Measurements from ENCODE around the gene RAC2.

The RAC2 gene

DNA sequence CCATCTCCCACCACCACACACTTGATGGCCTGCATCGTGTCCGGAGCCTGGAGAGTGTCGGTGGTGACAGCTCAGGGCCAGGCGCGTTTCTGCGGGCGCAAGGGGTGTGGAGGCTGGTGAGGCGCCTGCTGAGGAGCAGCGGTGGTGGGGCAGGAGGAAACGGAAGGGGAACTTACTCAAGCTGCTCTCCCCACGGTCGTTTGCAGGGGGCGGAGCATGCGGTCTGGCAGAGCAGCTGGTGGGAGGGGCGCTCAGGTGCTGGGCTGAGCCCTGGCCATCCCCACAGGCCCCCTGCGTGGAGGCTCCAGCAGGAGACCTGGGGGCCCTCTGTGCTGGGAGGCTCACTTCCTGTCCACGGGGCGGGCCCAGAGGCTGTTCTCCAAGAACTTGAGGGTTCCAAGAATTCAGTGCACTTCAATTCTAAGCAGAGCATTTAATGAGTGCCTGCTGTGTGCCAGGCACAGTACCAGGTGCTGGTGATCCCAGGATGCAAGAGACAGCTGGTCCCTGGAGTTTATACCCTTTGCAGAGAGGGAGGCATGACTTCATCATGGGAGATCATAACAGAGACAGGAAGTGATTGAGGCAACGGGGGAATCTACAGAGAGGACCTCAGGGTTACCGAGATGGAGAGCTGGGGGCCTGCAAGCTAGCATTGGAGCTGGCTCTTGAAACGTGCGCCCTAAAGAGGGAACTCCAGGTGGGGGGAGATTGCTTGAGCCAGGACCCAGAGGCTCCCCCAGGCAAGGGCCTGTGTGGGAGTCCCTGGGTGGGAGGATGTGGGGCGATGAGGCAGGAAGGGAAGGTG lies at the start of gene RAC2:
TSS of gene RAC2 (minus strand) at position 156 of the 808 bp plus-strand sequence. CDS start at position 35, 121 bp downstream.
- DNase-seq (ENCODE audit: low read depth) = no peak

DNA sequence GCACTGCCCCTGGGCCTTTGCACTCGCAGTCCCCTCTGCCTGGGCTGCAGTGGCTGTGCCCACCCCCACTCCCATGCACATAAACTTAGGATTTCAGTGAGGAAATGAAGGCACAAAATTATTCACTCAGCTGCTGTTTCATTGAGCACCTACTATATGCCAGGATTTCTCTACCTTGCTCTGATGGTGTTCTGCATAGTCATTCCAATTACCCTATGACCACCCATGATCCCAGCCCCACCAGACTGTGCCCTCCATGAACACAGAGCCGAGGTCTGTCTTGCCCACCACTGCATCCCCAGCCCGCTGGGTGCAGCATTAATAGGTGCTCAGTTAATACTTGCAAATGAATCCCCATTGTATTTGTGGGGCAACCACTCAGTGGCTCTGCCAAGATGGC lies 49.1 kb upstream of the RAC2 start:
- DNase-seq (ENCODE audit: low read depth) = no peak

DNA sequence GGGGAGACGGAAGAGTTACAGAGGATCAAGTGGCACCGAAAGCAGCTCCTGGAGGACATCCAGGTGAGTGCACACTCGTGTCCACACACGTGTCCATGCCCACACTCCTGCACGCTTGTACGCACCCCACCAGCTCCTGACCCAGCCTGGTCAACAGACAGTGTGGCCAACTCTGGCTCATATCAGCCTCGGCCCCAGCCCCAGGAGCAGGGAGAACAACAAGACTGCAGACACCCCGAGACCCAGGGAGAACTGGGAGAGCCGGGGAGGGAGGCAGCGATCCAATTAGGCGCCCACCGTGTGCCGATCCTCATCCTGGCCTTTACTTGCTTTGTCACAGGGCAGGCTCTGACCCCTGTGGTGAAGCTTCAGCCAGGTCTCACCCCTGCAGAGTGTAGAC lies 48.6 kb upstream of the RAC2 start:
- no peak for DNase-seq (ENCODE audit: low read depth)

DNA sequence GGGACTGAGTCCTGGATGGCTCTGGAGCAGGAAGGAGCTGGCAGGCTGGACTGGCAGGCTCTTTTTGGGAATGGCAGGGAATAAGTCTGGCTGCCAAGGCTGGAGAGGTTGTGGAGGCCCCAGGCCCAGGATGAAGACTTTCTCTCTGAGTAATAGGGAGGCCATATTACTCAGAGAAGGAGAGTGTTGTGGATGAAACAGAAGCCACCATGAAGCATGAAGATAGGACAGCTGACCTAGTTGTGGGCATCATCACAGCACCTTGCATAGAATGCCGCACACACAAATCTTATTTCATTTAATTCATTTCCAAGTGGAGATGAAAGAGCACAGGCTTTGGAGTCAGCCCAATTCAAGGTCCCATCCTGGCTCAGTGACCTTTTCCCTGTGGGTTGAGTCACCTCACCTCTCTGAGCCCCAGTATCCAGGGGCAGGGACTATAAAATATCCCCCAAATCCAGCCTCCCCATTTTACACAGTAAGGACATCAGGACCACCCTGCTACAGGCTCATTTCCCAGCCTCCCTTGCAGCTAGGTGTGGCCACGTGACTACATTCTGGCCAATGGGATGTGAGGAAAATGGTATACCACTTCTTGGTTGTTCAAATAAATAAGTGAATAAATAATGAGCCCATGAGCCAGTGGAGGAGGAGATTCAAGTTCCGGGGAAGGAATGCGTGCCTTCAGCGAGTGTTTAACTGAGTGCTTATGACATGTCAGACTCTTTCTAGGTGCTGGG lies 47.7 kb upstream of the RAC2 start:
- DNase-seq (ENCODE audit: low read depth) = no peak

- no peak for DNase-seq (ENCODE audit: low read depth)
These were observed 46.7 kb upstream of the RAC2 start for GRCh38 chr22:37290737-37291136.

- DNase-seq (ENCODE audit: low read depth) = no peak
These were observed 45.2 kb upstream of the RAC2 start for GRCh38 chr22:37289156-37289735.

DNA sequence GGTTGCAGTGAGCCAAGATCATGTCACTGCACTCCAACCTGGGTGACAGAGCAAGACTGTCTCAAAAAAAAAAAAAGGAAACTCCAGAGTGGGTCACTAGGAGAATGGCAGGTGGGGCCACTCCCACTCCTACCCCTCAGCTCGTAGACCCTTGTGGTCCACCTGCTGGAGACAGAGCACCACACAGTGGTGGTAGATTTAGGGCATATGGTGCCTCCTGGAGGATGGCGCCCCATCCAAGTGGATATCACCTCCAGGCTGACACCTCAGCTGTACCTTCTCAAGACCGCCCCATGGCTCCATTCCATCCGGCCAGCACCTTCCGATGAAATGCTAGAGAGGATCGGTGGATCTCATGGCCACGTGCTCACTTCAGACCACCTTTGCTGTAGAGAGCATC lies 44.5 kb upstream of the RAC2 start:
- DNase-seq (ENCODE audit: low read depth) = no peak

DNA sequence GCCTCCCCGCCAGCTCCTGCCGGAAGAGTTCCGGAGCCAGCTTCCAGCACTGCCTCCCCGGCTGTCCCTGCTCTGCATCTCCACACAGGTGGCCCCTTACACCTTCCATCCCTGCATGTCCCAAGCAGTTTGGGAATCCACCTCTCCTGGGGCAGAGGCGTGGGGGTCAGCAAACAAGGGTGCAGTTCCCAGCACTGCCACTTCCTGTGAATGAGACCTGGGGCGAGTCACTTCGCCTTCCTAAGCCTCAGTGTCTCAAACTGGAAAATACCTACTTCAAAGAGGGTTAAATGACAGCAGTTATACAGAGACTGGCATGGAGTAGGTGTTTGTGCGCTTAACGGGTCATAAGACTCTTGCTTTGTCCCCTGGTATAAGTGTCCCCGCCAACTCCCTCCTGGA lies 43.5 kb upstream of the RAC2 start:
- no peak for DNase-seq (ENCODE audit: low read depth)

GRCh38 chr22:37285937-37286336 lies 41.9 kb upstream of the RAC2 start:
- DNase-seq (ENCODE audit: low read depth) = no peak

DNA sequence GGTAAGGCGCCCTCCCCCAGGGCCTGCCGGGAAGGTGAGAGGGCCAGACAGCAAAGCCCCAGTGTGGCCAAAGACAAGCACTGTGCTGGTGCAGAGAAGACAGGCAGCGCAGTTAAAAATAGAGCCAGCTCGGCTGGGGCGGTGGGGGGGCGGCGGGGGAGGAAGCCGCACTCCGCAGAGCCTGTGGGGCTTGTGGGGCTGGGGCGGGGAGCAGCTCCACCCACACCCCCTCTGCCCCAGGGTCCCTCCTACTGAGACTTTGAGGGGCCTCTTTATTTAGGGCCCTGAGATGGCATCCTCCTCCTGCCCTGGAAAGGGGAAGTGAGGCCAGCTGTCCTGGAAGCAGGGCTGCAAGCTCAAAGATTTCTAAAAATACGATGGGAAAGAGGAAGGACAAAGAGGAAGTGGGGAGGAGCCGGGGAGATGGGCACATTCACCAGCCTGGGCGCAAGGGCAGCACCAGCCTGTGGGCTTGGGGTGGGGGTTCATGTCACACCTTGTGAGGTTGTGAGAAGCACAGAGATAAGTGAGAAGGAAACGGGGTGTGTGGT lies 40.8 kb upstream of the RAC2 start:
- DNase-seq (ENCODE audit: low read depth) = no peak

DNA sequence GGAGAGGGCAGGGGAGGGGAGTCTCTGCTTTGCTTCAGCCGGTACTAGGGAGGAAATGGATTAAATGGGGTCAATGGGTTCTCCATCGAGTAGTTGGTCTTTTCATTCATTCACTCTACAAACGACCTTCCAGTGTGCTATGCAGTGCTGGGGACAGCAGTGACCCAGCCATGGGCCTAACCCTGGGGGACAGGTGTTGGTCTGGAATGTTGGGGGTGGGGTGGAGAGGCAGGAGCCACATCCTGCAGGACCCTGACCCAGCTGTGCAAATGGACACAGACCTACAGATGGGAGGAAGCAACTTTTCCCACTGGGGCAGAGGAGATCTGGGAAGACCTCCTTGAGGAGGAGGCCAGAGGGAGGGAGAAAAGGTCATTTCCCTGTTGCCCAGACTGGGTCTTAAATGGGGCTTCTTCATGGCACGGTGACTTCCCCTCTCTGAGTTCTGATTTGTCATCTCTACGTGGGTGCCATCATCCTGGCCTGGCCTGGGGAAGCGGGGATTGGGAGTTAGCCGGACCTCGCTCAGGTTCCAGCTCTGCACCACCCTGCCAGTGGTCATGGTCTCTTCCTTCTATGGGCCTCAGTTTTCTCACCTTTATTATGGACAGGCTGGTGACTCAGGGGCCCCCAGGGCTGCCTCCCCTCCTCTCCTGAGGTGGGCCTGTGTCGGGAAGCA lies 40.2 kb upstream of the RAC2 start:
- DNase-seq (ENCODE audit: low read depth) = no peak

DNA sequence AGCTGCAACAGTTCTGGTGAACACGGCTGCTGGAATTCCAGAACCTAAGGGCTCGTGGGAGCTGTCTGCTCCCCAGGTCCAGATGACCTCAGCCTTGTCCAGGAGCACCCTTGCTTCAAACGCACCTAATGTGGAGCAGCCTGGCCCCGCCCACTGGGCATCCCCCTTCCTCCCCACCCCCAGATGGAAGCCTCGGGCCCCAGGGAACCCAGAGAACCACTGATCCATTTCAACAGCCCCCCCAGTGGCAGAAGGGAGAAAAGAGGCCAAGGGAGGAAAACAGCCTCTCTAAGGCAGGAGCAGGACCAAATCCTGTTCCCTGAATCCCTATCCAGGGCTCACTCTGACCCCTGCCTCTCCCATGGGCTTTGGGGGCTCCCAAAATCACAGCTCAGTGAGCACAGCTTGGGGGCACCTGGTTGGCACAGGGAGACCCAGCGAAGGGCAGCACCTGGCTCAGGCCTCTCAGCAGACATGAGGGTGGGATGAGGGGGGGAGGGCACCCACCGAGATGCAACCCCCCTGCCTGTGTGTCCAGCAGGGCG lies 39.4 kb upstream of the RAC2 start:
- no peak for DNase-seq (ENCODE audit: low read depth)

DNA sequence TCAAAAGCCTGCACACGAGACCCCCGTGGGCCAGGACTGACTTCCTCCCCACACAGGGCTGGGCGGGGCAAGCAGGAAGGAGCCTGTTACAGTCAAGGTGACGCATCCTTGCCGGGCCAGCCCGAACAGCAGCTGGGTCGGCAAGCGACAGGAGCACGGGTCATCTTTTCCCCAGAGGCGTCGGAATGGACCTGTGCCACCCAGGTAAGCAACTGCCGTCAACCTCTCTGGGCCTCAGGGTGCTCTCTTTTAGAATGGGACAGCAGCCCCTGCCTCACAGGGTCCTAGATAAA lies 38.3 kb upstream of the RAC2 start, which contains the start of gene CYTH4:
TSS of gene CYTH4 (plus strand) at position 124 of the 293 bp plus-strand sequence. CDS start at position 186, 62 bp downstream.
- DNase-seq (ENCODE audit: low read depth) = no peak

GRCh38 chr22:37281646-37282384 lies 37.7 kb upstream of the RAC2 start:
- no peak for DNase-seq (ENCODE audit: low read depth)

DNA sequence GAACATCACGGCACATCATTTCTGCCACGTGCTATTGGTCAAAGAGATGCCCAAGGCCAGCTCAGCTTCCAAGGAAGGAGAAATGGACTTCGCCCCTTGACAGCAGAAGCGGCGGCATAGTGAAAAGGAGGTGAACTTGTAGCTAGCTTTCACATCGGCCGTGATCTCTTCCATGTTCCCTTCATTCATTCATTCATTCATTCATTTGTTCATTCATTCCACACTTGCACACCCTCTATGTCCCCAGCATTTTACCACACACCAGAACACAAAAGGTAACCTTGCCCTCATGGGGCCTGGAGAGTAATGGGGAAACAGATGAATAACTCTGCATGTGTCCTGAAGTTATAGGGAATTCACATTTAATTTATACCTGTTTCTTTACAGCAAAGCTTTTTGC lies 37.1 kb upstream of the RAC2 start:
- no peak for DNase-seq (ENCODE audit: low read depth)

- DNase-seq (ENCODE audit: low read depth) = no peak
These were observed 36.6 kb upstream of the RAC2 start for GRCh38 chr22:37280718-37281117.

DNA sequence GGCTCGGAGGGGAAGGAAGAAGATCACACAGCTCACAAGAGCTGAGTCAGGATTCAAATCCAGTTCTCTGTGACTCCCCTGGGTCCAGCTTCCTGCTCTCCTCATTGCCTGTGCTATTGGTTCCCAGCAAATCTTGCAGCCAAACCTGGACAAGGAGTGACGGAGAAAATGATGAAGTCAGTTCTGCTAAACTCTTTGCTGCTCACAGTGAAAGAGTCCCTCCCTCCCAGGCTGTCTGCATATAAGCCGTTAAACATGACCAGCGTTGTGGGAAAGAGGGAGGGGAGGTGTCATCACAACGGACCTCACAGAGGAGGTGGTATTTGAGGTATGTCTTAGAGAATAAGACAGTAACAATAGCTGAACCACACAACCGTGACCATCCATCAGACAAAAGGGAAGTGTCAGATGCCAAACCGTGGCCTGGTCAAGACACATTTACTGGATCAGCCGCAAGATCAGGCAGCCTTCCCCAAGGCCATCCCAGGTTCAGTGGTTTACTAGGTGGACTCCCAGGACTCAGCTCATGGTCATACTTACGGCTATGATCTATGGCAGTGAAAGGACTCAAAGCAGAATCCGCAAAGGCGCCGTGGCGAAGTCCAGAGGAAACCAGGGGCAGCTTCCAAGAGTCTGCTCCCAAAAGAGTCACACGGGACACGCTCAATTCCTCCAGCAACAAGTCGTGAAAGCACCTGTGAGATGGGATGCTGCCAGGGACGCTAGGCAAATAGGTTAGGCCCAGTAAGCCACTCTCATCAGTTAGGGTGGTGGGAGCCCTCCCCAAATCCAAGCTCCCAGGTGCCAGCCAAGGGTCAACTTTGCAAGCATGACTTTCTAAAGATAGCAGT lies 35.5 kb upstream of the RAC2 start:
- DNase-seq (ENCODE audit: low read depth) = no peak

DNA sequence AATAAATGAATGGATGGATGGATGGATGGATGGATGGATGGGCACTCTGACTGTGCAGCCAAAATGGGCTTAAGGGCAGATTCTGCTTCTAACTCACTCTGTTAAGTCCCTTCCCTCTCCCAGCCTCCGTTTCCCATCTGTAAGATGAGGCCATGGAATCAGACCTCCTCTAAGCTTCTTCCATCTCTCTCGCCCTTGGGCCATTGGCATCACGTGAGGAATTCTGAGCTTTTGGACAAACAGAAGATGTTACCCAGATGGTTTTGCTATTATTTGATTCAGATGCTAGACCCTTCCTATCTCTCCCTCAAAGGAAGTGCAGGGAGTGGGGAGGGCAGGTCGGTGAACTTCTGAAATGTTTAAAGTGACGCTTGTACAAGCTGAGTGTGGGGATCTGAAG lies 34.2 kb upstream of the RAC2 start:
- no peak for DNase-seq (ENCODE audit: low read depth)

DNA sequence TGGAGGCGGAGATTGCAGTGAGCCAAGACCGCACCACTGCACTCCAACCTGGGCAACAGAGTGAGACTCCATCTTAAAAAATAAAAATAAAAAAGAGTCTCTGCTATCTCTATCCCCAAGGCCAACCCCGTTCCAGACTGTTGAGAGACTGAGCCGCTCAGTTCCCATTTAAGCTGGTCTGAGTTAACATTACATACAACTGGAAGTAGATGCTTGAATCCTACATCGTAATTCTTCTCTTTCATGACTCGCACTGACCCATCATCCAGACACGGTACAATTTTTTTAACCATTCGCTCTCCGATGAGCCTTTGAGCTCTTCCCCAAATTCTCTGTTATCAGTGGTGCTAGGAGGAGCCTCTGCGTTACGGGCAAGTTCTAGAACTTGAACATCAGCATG lies 33.3 kb upstream of the RAC2 start:
- no peak for DNase-seq (ENCODE audit: low read depth)

DNA sequence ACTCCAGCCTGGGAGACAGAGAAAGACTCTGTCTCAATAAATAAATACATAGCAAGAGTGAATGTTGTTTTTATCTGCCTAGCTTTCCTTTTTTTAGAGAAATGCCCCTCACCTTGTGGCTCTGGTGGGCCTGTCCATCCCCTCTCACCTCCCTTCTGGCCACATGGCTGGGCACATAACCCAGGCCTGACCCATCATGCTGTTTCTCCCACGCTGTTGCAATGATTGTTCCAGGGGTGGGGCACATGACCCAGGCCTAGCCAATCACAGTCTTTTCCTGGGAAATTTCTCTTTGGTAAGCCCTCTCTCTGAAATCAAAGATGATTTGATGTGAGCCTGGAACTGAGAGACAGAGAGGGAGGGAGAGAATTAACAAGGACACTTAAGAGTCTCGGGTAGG lies 32.7 kb upstream of the RAC2 start:
- no peak for DNase-seq (ENCODE audit: low read depth)
